Mucosa of descending colon (tissue), 3 donors: Measurements from ENCODE around the gene CD300LG. TPM values are rescaled to one million over a fixed set of nuclear protein-coding genes. Genes with fewer than 3 reads are reported as not detected.

Experiments
- ATAC-seq: fragments of 200-7000 bp; cut with Tn5 transposase; one replicate; pipeline ENCODE4 v1.9.1; 2020; ENCODE audit warnings: mild to moderate bottlenecking, moderate library complexity
- DNase-seq, 3 donors: peaks; one replicate each; pipeline ENCODE4 v3.0.0-alpha.2; 2020
- H3K36me3 ChIP-seq: fragments of 200-600 bp; one replicate; pipeline ENCODE4 v1.8.0; 2021; ENCODE audit warnings: low read depth, mild to moderate bottlenecking
- H3K4me1 ChIP-seq: fragments of 200-600 bp; one replicate; pipeline ENCODE4 v1.8.0; 2021; ENCODE audit warnings: low read depth, mild to moderate bottlenecking
- H3K4me3 ChIP-seq: fragments of 200-600 bp; one replicate; pipeline ENCODE4 v1.8.0; 2021; ENCODE audit warnings: mild to moderate bottlenecking
- H3K9me3 ChIP-seq: fragments of 200-600 bp; one replicate; pipeline ENCODE4 v1.8.0; 2021; ENCODE audit warnings: mild to moderate bottlenecking
- intact Hi-C, 2 donors: fragments of 100-400 bp; cut with DNase I in 1 of 2; cut with micrococcal nuclease in 1 of 2; formaldehyde crosslinking; loops; one replicate each; pipeline versions ENCODE4 v1.11.0 to v1.11.1; 2022; cut with DNase I, micrococcal nuclease
- total RNA-seq, 3 donors: library from RNA; stranded (reverse); fragmentation: NEBNext Ultra II Directional in 2 of 3; extraction: Animal tissue kit (Norgen Biotek cat#: 25700) in 2 of 3; gene quantifications; one replicate each; pipeline versions ENCODE4 v1.2.1 to v1.2.4, GENCODE V29; 2021 to 2023
- TF ChIP-seq, protein P1 (sequence below): fragments of 200-600 bp; IDR thresholded peaks from one replicate; pipeline ENCODE4 v1.8.0; 2022; ENCODE audit warnings: antibody characterized with exemption, mild to moderate bottlenecking
- donor health status: DM: no; HTN: no; CAD: no; lungs with moderate emphysema.
- donor health status: DM: no; HTN: no; CAD: no.
- donor health status: DM: no; HTN: yes; CAD: no.

Gene CD300LG
- total RNA-seq, 3 donors from 2014 or later, result 1.3 TPM; not detected in 2

DNA sequence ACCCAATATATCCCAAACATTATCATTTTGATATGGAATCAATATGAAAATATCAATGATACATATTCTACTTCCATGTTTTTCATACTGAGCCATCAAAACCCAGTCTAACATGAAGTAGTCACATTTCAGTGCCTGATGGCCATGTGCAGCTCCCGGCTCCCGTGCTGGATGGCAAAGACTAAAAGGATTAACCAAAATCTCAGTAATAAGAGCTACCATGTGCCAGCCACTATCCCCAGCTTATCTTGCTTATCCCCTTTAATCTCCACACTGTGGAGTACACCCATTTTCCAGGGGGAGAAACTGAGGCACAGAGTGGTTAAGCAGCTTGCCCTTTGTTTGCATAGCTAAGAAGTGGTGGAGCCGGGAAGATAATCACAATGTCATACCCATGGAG, 9.2 kb downstream of the CD300LG start:
- DNase-seq (no peak), ATAC-seq (no peak)
- no peaks in the 10 kb centered on the region for H3K36me3 ChIP-seq
- intact Hi-C loops, result no loop called here
- TF ChIP-seq, protein P1, sequence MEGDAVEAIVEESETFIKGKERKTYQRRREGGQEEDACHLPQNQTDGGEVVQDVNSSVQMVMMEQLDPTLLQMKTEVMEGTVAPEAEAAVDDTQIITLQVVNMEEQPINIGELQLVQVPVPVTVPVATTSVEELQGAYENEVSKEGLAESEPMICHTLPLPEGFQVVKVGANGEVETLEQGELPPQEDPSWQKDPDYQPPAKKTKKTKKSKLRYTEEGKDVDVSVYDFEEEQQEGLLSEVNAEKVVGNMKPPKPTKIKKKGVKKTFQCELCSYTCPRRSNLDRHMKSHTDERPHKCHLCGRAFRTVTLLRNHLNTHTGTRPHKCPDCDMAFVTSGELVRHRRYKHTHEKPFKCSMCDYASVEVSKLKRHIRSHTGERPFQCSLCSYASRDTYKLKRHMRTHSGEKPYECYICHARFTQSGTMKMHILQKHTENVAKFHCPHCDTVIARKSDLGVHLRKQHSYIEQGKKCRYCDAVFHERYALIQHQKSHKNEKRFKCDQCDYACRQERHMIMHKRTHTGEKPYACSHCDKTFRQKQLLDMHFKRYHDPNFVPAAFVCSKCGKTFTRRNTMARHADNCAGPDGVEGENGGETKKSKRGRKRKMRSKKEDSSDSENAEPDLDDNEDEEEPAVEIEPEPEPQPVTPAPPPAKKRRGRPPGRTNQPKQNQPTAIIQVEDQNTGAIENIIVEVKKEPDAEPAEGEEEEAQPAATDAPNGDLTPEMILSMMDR, result no peak
- no peaks in the 10 kb centered on the region for H3K9me3 ChIP-seq
- H3K4me3 ChIP-seq, result no peak overlapping the region
- no peaks in the 10 kb centered on the region for H3K4me1 ChIP-seq

DNA sequence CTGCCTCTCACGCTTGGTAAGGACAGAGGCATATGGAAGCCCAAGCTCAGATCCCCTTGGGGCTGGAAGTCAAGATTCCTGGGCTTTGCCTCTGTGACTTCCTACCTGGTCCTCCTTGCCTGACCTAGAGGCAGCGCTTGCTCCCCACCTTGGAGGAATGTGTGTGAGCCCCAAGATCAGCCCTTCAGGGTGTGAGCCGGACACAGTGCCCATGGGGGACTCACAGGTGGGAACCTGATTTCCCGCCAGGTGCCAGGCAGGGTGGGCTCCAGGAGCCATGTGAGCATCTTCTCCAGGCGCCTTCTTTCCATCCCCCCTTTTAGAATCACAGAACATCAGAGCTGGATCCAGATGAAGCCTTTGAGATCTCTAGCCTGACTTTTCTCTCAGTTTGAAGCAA, 10.2 kb downstream of the CD300LG start:
- ATAC-seq (no peak), DNase-seq (no peak)
- H3K36me3 ChIP-seq, result no peaks in the 10 kb centered on the region
- no peak overlapping the region for H3K4me3 ChIP-seq
- no peaks in the 10 kb centered on the region for H3K4me1 ChIP-seq
- intact Hi-C loops, result no loop called here
- TF ChIP-seq, protein P1, result no peak
- no peaks in the 10 kb centered on the region for H3K9me3 ChIP-seq

DNA sequence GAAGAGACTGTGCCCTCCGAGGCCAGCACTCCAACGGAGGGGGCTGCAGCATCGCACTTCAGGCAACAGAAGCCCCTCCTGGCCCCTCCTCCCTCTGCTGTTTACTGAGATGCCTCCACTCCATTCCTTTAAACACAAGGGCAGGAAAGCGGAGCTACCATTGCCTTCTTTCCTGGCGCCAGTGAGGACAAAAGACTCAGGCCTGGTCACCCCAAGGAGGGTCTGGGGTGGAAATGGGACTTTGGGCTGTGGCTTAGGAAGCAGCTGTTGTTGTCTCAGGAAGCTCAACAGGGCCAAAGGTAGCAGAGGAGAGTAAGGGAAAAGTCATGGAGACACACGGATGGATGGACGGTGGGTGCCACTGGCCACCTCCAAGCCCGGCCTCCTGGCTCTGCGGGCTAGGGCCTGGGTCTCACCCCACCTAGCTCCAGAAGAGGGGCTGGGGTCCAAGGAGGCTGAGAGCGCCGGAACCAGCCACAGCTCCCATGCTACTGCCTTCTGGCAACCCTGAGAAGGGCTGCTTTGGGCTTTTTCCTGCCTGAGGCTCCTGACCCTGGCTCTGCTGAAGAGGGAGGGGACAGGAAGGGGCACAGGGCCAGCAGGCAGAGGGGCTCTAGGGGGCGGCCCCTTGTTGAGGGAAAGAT, 11.1 kb downstream of the CD300LG start:
- TF ChIP-seq, protein P1, result no peak
- H3K4me1 ChIP-seq, result no peaks in the 10 kb centered on the region
- H3K4me3 ChIP-seq, result no peak overlapping the region
- H3K36me3 ChIP-seq, result no peaks in the 10 kb centered on the region
- no peaks in the 10 kb centered on the region for H3K9me3 ChIP-seq
- ATAC-seq, result no peak
- DNase-seq, result no peak
- intact Hi-C loops, result no loop called here

DNA sequence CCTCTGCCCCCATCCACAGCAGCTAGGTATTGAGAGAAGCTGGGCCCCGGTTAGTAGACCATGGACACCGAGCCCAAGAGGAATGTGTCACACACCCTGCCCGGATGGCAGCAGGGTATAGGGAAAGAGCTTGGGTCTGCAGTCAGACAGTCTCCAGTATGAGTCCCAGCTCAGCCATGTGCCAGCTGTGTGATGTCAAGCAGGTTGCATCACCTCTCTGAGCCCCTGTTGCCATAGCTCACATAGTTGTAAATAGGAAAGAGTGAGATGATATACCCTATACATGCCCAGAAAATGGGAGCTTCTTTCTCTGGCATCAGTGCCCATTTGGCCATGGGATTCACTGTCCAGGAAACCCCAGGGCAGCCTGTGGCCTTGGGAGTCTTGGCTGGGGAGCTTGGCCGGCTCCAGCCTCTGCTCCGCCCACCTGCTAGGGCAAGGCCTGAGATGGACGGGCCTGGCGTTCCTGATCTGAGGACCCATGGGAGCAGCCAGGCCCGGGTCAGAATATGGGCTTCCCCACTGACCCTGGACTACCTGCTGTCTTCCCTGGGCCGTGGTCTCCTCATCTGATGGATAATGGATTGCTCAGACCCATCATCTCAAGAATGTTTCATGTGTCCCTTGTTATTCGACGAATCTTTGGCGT, 13.2 kb downstream of the CD300LG start:
- no peaks in the 10 kb centered on the region for H3K9me3 ChIP-seq
- H3K36me3 ChIP-seq, result no peaks in the 10 kb centered on the region
- intact Hi-C loops, result no loop called here
- no peaks in the 10 kb centered on the region for H3K4me1 ChIP-seq
- ATAC-seq (no peak), DNase-seq (no peak)
- TF ChIP-seq, protein P1, result no peak
- H3K4me3 ChIP-seq, result no peak overlapping the region

DNA sequence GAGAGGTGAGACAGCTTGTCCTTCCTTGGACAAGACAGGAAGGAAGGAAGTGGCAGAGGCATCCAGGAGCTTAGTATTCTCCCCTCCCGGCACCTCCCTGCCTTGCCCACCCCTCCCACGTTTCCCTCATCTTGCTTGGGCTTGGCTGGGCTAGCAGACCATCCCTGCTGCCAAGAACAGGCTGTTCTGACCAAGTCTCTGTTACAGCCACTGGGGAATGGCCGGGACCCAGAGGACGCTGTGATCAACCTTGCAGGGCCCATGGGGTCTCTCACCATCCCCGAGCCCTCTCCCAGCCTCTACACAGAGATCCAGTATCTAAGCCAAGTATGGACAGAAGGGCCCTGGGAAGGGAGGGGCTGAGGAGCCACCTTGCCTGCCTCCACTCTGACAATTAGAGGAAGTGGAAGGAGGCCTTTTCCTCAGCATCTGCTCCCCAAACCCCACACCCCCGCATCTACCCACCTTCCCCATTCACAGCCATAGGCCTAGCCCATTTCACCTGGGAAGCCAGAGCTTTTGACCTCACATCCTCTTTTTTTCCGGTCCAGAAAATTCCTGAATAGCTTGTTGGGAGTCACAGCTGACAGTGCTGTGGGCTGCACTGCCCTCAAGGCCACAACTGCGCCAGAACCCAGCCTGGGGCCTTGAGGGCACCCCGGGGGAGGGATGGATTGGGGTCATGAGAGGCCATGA, 14.1 kb downstream of the CD300LG start:
- intact Hi-C loops, result no loop called here
- H3K4me1 ChIP-seq, result no peaks in the 10 kb centered on the region
- H3K9me3 ChIP-seq, result no peaks in the 10 kb centered on the region
- DNase-seq (no peak), ATAC-seq (no peak)
- TF ChIP-seq, protein P1, result no peak
- no peaks in the 10 kb centered on the region for H3K36me3 ChIP-seq
- no peak overlapping the region for H3K4me3 ChIP-seq
